GM13977 (cell line): ENCODE results near the gene DUSP2.

ENCODE experiments used
- DNase-seq: peaks from one replicate; pipeline ENCODE4 v3.0.0; 2012; ENCODE audit warnings: low spot score
- in situ Hi-C: fragments of 300-500 bp; cut with MboI; formaldehyde crosslinking; loops from one replicate; pipeline ENCODE4 v1.12.0; 2022; ENCODE audit warnings: low sequenced_read_pairs, low pct_unique_long_range_greater_than_20kb, mixed read lengths, inconsistent platforms; ENCODE audit not compliant: unreplicated experiment
- TF ChIP-seq, protein P1 (sequence below): IDR thresholded peaks from 2 replicates; pipeline ENCODE4 v1.5.1; 2012; ENCODE audit warnings: mild to moderate bottlenecking, control low read depth; ENCODE audit not compliant: insufficient read depth; ENCODE audit errors: extremely low read depth, missing control alignments

DUSP2 gene

DNA sequence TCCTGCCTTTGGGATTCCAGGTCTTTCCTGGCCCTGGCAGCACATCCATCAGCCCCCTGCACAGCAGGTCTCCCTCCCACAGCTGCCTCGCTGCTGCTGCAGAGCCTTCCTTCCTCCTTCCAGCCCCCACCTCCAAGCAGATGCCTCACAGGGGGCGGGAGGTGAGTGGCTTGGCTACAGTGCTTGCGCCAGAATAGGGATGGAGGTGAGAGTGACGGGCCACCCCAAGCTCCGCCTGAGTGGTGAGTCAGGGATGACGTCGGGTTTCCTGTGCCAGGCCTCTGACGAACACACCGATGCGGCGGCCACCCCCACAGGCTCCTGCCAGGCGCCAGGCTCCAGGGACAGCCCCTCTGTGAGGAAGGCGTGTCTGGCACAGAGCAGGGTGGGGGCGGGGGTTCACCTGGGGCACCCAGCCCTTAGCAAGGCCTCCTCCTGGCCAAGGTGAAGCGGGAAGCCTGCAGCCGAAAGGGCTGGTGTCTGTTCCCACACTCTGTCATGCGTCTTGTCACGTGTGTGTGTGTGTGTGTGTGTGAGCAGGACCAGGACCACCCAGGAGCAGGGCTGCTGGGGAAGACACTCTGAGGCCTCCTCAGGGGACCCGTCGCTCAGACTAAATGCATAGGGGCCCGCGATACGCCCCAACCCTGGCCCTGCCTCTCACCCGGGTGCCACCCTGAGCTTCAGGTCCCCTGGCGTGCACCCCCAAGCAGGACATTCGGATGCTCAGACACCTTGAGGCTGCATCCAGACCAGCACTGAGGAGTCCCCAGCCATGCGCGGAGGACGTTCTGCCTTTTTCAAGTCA lies 3.4 kb upstream of the DUSP2 start:
- peak; percentile 81 for DNase-seq
- in situ Hi-C loops = no loop called here
- TF ChIP-seq, protein P1, sequence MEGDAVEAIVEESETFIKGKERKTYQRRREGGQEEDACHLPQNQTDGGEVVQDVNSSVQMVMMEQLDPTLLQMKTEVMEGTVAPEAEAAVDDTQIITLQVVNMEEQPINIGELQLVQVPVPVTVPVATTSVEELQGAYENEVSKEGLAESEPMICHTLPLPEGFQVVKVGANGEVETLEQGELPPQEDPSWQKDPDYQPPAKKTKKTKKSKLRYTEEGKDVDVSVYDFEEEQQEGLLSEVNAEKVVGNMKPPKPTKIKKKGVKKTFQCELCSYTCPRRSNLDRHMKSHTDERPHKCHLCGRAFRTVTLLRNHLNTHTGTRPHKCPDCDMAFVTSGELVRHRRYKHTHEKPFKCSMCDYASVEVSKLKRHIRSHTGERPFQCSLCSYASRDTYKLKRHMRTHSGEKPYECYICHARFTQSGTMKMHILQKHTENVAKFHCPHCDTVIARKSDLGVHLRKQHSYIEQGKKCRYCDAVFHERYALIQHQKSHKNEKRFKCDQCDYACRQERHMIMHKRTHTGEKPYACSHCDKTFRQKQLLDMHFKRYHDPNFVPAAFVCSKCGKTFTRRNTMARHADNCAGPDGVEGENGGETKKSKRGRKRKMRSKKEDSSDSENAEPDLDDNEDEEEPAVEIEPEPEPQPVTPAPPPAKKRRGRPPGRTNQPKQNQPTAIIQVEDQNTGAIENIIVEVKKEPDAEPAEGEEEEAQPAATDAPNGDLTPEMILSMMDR = no peak

DNA sequence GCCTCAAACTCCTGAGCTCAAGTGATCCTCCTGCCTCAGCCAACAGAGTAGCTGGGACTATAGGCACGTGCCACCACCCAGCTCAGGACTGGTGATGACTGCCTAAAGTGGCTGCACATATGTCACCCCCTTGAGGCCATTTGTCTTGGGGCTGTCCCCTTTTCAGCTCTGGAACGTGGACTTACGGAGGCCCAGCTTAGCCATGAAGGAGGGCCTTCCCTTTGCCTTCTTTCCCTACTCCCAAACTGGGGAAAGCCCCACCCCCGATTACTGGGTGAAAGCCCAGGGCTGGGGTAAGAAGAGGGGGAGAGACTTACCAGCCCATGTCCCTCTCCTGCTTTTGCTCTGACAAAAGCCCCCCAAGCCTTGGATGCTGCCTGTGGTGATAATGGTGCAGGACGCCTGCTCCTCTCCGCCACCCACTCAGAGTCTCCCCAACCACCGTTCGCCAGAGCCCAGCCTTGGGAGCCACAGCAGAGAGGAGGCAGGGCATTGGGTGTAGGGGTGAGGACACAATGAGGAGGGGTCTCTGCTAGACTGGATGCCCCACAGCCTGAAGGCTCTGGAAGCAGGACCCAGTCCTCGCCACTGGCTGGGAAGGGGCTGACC lies 2.5 kb upstream of the DUSP2 start:
- TF ChIP-seq, protein P1 = no peak
- in situ Hi-C loops = no loop called here
- DNase-seq = peak; percentile 18

DNA sequence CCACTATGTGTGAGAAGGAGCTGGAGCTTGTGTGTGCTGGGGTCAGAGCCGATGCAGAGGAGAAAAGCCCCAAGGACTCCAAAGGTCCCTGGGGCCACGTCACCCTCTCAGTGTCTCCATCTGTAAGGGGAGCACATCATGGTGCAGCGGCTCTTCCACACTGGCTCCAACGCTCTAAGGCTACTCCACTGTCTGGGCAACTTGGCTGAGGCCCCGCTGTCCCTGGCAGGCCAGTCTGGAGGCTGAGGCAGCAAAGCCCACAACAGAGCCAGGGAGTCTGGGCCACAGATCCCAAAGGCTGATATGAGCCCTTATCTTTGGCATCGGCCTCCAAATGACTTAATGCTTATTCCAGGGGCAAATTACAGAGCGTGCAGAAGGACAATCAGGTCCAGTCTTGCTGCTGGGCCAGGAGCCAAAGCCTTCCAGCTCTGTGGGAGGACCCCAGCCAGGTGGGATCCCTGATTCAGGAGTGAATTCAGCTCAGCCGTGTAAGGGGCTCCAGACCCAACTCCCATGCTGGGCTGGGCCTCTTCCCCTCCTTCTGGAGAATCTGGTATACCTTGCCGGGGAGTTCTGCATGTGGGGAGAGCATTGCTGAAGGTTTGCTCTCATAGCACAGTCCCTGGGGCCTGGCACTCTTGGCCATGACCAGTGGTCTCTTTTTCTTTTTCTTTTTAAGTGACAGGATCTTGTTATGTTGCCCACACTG lies 1.8 kb upstream of the DUSP2 start:
- in situ Hi-C loops = no loop called here
- DNase-seq = no peak
- TF ChIP-seq, protein P1 = no peak

DNA sequence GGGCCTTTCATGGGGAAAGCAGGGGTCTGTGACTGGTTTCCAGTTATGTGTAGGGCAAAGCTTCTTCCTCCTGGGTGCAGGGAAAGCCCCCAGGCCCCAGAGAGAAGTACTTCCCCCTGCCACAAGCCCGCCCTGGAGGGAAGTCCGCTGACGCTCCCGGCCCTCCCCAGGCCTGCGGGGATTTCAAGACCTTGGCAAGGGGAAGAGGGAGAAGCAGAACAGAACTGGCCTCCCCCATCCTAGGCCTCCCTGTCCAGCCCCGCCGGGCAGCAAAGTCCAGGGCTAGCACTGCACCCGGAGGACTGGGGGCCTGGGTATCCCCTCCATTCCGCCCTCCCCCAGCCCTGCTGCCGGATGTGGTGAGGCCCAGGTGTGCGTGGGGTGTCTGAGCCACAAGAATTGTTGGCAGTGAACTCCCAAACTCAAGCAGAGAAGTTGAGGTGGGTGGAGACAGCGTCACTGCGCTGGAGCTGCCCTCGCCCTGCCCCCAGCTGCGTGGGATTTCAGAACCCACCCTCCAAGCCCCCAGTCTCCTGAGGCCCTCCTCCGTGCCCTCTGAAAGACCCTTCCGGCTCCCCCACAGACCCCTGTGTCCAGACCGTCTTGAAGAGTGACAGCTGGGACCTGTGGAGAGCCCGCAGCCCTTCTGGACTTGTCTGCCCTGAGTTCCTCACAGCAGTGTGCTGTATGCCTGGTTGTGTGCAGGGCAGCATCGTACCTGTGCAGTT lies 1.1 kb upstream of the DUSP2 start:
- TF ChIP-seq, protein P1 = no peak
- in situ Hi-C loops = no loop called here
- DNase-seq = peak; percentile 87

DNA sequence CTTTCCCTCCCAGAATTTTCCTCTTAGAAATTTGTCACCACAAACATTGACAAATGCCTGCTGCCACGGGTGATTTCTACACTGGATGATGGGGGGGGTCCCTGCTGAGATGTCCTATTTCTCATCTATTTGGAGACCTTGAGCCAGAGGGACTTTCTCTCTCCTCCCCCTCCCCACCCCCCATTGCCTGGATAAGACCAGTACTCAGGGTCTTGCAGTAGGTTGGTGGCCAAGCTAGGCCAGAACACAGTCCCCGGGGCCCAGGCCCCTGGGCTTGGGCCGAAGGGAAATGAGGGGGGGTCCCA lies 560 bp upstream of the DUSP2 start:
- TF ChIP-seq, protein P1 = no peak
- in situ Hi-C loops = no loop called here
- no peak for DNase-seq

DNA sequence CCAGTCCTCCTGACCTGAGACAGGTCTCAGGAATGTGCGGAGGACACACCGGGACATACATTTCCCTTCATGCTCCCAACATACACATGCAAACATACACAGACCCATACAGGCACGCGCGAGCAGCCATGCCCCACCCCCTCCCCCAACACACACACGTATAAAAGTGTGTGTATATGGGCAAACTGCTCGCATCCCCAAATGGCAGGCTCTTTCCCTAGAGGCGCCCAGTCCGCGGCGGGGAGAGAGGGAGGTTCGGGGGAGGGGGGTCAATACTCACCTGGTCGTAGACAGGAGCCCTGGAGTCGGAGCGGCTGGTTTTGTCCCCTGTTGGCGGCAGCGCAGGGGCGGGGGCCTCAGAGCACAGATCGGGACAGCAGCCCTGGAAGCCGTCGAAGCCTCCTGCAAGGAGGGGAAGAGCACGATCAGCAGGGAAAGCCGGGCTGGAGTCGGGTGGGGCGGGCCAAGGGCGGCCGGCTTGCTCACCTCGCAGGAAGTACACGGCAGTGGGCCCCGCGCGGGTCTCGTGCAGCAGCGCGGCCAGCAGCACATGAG lies 682 bp downstream of the DUSP2 start:
- in situ Hi-C loops = no loop called here
- TF ChIP-seq, protein P1 = no peak
- no peak for DNase-seq
